HepG2 (cell line): ENCODE results near the gene LMCD1.

ENCODE experiments used
- CENPBD1 ChIP-seq: sonication (generic); formaldehyde crosslinking; IDR thresholded peaks from 2 replicates; pipeline ENCODE4 v1.8.0; 2022; ENCODE audit warnings: missing genetic modification reagents, low read depth, mild to moderate bottlenecking, borderline replicate concordance
- ETV5 ChIP-seq: IDR thresholded peaks from 2 replicates; pipeline ENCODE4 v1.6.1; 2018; ENCODE audit warnings: missing biosample characterization, missing genetic modification reagents, inconsistent platforms, borderline replicate concordance
- EZH2 ChIP-seq: conservative IDR thresholded peaks from 2 replicates; pipeline ENCODE4 v1.6.1; 2012; ENCODE audit warnings: mild to moderate bottlenecking, low read depth, low read length, moderate library complexity
- FOXA3 ChIP-seq: IDR thresholded peaks from 2 replicates; pipeline ENCODE4 v1.6.1; 2016; ENCODE audit warnings: missing genetic modification reagents, missing compliant biosample characterization
- FOXJ3 ChIP-seq: sonication (generic); formaldehyde crosslinking; IDR thresholded peaks from 2 replicates; pipeline ENCODE4 v1.4.0; 2020; ENCODE audit warnings: missing genetic modification reagents, mild to moderate bottlenecking, borderline replicate concordance
- POLR2A ChIP-seq, 2 experiments: IDR thresholded peaks; 2 replicates each; pipeline ENCODE4 v1.6.1; 2011; ENCODE audit warnings: low read depth in 2 of 2, low read length in 2 of 2, mild to moderate bottlenecking in 1 of 2, moderate library complexity in 1 of 2; ENCODE audit not compliant: insufficient read depth in 1 of 2
- PRDM10 ChIP-seq: sonication (generic); formaldehyde crosslinking; IDR thresholded peaks from 2 replicates; pipeline ENCODE4 v1.4.0; 2020; ENCODE audit warnings: low read depth, missing genetic modification reagents
- SIX1 ChIP-seq: sonication (generic); formaldehyde crosslinking; IDR thresholded peaks from 2 replicates; pipeline ENCODE4 v1.4.0; 2020; ENCODE audit warnings: missing genetic modification reagents, borderline replicate concordance
- ZNF264 ChIP-seq: sonication (generic); formaldehyde crosslinking; IDR thresholded peaks from 2 replicates; pipeline ENCODE4 v1.4.0; 2020; ENCODE audit warnings: missing genetic modification reagents
- TF ChIP-seq, protein P1 (sequence below): sonication (generic); formaldehyde crosslinking; IDR thresholded peaks from 2 replicates; pipeline ENCODE4 v1.8.0; 2022; ENCODE audit warnings: mild to moderate bottlenecking, missing genetic modification reagents, moderate library complexity
- TF ChIP-seq, protein P2 (sequence below): sonication (generic); formaldehyde crosslinking; IDR thresholded peaks from 2 replicates; pipeline ENCODE4 v1.4.0; 2020; ENCODE audit warnings: missing genetic modification reagents

GRCh38 chr3:8480699-8481098, 20.9 kb upstream of the LMCD1 start:
- TF ChIP-seq CENPBD1 (no peak), FOXA3 (no peak), SIX1 (CRISPR knock-in tag) (no peak), ZNF264 (CRISPR knock-in tag) (no peak), POLR2A (IDR thresholded peaks at IDR 0.05; ENCODE audit: insufficient read depth in 1 of 2, low read depth in 2 of 2, low read length in 2 of 2) (no peak), FOXJ3 (CRISPR knock-in tag) (no peak), ETV5 (CRISPR knock-in tag) (no peak), PRDM10 (CRISPR knock-in tag) (no peak), EZH2 (no peak)
- TF ChIP-seq, protein P1, sequence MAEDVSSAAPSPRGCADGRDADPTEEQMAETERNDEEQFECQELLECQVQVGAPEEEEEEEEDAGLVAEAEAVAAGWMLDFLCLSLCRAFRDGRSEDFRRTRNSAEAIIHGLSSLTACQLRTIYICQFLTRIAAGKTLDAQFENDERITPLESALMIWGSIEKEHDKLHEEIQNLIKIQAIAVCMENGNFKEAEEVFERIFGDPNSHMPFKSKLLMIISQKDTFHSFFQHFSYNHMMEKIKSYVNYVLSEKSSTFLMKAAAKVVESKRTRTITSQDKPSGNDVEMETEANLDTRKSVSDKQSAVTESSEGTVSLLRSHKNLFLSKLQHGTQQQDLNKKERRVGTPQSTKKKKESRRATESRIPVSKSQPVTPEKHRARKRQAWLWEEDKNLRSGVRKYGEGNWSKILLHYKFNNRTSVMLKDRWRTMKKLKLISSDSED (CRISPR knock-in tag), result no peak
- TF ChIP-seq, protein P2, sequence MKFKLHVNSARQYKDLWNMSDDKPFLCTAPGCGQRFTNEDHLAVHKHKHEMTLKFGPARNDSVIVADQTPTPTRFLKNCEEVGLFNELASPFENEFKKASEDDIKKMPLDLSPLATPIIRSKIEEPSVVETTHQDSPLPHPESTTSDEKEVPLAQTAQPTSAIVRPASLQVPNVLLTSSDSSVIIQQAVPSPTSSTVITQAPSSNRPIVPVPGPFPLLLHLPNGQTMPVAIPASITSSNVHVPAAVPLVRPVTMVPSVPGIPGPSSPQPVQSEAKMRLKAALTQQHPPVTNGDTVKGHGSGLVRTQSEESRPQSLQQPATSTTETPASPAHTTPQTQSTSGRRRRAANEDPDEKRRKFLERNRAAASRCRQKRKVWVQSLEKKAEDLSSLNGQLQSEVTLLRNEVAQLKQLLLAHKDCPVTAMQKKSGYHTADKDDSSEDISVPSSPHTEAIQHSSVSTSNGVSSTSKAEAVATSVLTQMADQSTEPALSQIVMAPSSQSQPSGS (CRISPR knock-in tag), result no peak
